Measurements from ENCODE around the gene ACOX2. TPM values are rescaled to one million over a fixed set of nuclear protein-coding genes. Genes with fewer than 3 reads are reported as not detected.
A peak's percentile ranks its signal among the peaks of the same experiment; 100 is the strongest.

Gene ACOX2
- polyA plus RNA-seq, 2 of the 4 experiments (the other 2 are of a cell fraction) = 4.8 to 23.2 TPM

DNA sequence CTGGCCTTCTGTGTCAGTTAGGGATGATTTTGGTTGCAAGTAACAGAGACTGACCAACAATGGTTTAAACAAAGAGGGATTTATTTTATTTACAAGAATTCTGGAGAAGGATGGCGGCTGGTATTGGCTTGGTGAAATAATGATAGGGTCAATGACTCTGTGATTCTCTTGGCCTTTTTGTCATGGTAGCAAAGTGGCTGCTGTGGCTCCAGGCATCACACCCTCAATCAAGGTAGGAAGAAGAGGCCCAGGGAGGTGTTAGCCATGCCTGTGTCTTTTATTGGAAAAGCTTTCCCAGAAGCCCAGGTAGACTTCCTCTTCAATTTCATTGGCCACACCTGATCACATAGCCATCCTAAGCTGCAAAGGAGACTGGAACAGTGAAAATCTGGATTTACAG lies 27.1 kb upstream of the ACOX2 start (continued):
- TF ChIP-seq MYC (IDR thresholded peaks at IDR 0.05; ENCODE audit: borderline replicate concordance, low read length) (no peak), ZNF302 (CRISPR knock-in tag; IDR thresholded peaks at IDR 0.05) (no peak), HOXB5 (CRISPR knock-in tag; IDR thresholded peaks at IDR 0.05) (no peak)

DNA sequence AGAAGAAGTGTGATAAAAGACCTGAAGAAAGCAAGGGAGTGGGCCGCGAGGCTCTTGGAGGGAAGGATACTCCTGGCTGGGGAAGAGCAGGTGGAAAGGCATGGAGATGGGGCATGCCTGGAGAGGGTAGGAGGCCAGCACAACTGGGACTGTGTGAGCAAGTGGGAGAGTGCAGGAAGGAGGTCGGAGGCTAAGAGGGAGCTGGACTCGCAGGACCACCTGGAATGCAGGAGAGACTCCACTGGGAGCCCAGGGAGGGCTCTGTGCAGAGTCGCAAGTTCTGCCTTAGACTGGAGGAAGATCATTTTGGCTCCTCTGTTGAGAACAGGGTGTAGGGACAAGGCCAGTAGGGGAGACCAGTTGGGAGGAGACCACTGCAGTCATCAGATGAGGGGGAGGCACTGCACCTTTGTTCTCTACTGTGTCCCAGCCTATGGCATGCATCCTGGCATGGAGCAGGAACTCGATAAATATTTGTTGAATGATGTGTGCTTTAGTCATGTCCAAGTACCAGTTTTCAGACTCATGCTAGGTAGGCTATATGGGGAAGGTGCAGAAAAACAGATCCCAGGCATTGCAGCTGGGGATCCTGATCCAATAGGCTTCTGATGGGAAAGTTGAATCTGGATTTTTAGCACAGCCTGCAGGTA lies 26.5 kb upstream of the ACOX2 start:
- ATAC-seq (peak; percentile 40 to 53; a peak in 4 of 6 replicates), FAIRE-seq (no peak), DNase-seq (ENCODE audit: low read depth in 1 of 2, low spot score in 1 of 2) (peak in 1 of 2 experiments; percentile 31)
- peaks cover 32% of the 10 kb centered on the region for H3K4me1 ChIP-seq
- H3K4me3 ChIP-seq = no peak overlapping the region
- TF ChIP-seq SREBF2 (IDR thresholded peaks at IDR 0.05) = no peak
- TF ChIP-seq, protein P1, sequence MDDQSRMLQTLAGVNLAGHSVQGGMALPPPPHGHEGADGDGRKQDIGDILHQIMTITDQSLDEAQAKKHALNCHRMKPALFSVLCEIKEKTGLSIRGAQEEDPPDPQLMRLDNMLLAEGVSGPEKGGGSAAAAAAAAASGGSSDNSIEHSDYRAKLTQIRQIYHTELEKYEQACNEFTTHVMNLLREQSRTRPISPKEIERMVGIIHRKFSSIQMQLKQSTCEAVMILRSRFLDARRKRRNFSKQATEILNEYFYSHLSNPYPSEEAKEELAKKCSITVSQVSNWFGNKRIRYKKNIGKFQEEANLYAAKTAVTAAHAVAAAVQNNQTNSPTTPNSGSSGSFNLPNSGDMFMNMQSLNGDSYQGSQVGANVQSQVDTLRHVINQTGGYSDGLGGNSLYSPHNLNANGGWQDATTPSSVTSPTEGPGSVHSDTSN (IDR thresholded peaks at IDR 0.05) = no peak
- TF ChIP-seq TFCP2L1 (CRISPR knock-in tag; IDR thresholded peaks at IDR 0.05) = no peak
- no peak for TF ChIP-seq RFX5 (IDR thresholded peaks at IDR 0.05)
- TF ChIP-seq NFE2L2 (conservative IDR thresholded peaks at IDR 0.05; ENCODE audit: low read length) = no peak
- no peak for TF ChIP-seq JUNB (IDR thresholded peaks at IDR 0.05)
- no peak for TF ChIP-seq EHMT2 (IDR thresholded peaks at IDR 0.05; ENCODE audit: low read depth)
- no peak for TF ChIP-seq ESRRA (IDR thresholded peaks at IDR 0.05; ENCODE audit: borderline replicate concordance, low read length)
- TF ChIP-seq CEBPB (IDR thresholded peaks at IDR 0.05) = no peak
- TF ChIP-seq MAZ (IDR thresholded peaks at IDR 0.05; ENCODE audit: borderline replicate concordance, low read depth, low read length) = no peak
- no peak for TF ChIP-seq MAFK (IDR thresholded peaks at IDR 0.05; ENCODE audit: partially characterized antibody)
- ChIA-PET CTCF (interaction anchor here (1.0 to 1.2 kb wide), 2 partner anchors 11 to 22 kb away, joined by 3 to 4 read pairs; no protein-coding TSS in a partner anchor), POLR2A (no interaction called here)
- H3K27ac ChIP-seq = peak overlapping the region; percentile 12 to 73; a peak in 3 of 6 replicates
- peak overlapping the region; percentile 47 for H3K4me2 ChIP-seq
- H3K9me3 ChIP-seq = no peaks in the 10 kb centered on the region
- WGBS (ENCODE audit: missing lambda C conversion rate) = 70% methylated on average over 6 of the region's 6 CpGs

DNA sequence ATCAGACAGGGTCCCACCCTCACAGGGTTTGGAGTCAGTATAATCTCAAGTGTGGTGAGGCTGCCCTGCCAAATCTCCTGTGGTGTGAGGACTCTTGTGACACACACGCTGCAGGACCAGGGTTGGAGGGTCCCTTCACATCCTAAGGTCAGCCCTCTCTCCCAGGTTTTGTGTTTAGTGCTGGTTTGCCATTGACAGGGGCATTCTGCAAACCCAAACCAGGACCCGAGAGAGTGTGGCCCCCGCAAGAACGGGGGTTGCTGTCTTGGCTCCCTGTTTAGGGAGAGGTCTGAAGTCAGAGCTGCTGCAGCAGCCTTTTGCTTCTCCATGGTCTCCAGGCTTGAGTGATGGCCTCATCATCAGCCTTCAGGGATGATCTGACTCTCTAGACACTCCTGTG lies 25.5 kb upstream of the ACOX2 start:
- ChIA-PET CTCF (interaction anchor here (1.0 to 1.2 kb wide), 2 partner anchors 10 to 23 kb away, joined by 3 to 4 read pairs; no protein-coding TSS in a partner anchor), POLR2A (no interaction called here)
- FAIRE-seq (no peak), ATAC-seq (no peak), DNase-seq (ENCODE audit: low read depth in 1 of 2, low spot score in 1 of 2) (no peak)
- no peak overlapping the region for H3K4me3 ChIP-seq
- WGBS (ENCODE audit: missing lambda C conversion rate) = 100% methylated on average over 1 of the region's 4 CpGs
- no peaks in the 10 kb centered on the region for H3K9me3 ChIP-seq
- no peak for TF ChIP-seq RNF2 (IDR thresholded peaks at IDR 0.05; ENCODE audit: borderline replicate concordance, low read depth)
- TF ChIP-seq CEBPB (IDR thresholded peaks at IDR 0.05) = no peak
- no peak for TF ChIP-seq MAFK (IDR thresholded peaks at IDR 0.05; ENCODE audit: partially characterized antibody)
- TF ChIP-seq JUNB (IDR thresholded peaks at IDR 0.05) = no peak
- TF ChIP-seq HOXB13 (CRISPR knock-in tag; IDR thresholded peaks at IDR 0.05; ENCODE audit: low read depth) = no peak
- TF ChIP-seq, protein P2, sequence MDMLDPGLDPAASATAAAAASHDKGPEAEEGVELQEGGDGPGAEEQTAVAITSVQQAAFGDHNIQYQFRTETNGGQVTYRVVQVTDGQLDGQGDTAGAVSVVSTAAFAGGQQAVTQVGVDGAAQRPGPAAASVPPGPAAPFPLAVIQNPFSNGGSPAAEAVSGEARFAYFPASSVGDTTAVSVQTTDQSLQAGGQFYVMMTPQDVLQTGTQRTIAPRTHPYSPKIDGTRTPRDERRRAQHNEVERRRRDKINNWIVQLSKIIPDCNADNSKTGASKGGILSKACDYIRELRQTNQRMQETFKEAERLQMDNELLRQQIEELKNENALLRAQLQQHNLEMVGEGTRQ (IDR thresholded peaks at IDR 0.05) = no peak
- no peak for TF ChIP-seq SMC3 (IDR thresholded peaks at IDR 0.05)
- no peak for TF ChIP-seq EP300 (IDR thresholded peaks at IDR 0.05)
- no peak for TF ChIP-seq POLR2A (IDR thresholded peaks at IDR 0.05; ENCODE audit: low read length)
- TF ChIP-seq, protein P3, sequence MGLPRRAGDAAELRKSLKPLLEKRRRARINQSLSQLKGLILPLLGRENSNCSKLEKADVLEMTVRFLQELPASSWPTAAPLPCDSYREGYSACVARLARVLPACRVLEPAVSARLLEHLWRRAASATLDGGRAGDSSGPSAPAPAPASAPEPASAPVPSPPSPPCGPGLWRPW (IDR thresholded peaks at IDR 0.05) = no peak
- no peak for TF ChIP-seq FOSB (CRISPR knock-in tag; IDR thresholded peaks at IDR 0.05)
- no peak for TF ChIP-seq NFE2L2 (conservative IDR thresholded peaks at IDR 0.05; ENCODE audit: low read length)
- H3K4me2 ChIP-seq = no peak overlapping the region
- peak overlapping the region in 1 of 2 experiments; percentile 66; a peak in 2 of 6 replicates for H3K27ac ChIP-seq
- H3K4me1 ChIP-seq = peaks cover 32% of the 10 kb centered on the region
